ENCODE results near the gene ELOVL7.
"Not testable (repeated sequence)": the region's sequence is repeated elsewhere in the genome, so short reads cannot be mapped to it uniquely, and the experiment has no call there.

ELOVL7 gene

DNA sequence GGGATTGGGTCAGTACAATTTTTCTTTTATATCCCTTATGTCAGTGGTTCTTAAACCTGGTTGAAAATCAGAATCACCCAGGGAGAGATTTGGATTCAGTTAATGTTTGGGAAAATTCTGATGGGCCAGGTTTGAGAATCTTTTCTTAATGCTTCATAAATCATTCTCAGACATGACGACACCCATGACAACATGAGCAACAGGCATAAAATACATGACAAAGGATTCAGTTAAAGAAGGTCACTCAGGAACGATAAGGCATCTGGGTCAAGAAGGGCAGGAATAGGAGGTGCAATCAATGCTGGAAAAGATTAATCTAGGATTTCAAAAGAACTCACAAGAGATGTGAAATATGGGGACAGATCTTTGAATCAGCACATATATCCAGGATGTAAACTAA is 41.8 kb downstream of the ELOVL7 start:
- Mint-ChIP-seq H3K4me3 (no peak overlapping the region), H3K36me3 (ENCODE audit: insufficient read depth) (no peaks in the 10 kb centered on the region), H3K27me3 (peaks cover 7 to 22% of the 10 kb centered on the region in 2 donors), H3K27ac (no peak overlapping the region), H3K9me3 (peaks cover 0 to 3% of the 10 kb centered on the region in 2 donors), H3K4me1 (ENCODE audit: low read depth in 2 of 2) (no peaks in the 10 kb centered on the region)
- no peak for DNase-seq
- no peak for ATAC-seq (replicated peaks)

- Mint-ChIP-seq H3K27me3 (peaks cover 12 to 23% of the 10 kb centered on the region in 2 donors), H3K9me3 (no peaks in the 10 kb centered on the region), H3K36me3 (ENCODE audit: insufficient read depth) (no peaks in the 10 kb centered on the region), H3K4me1 (ENCODE audit: low read depth in 2 of 2) (no peaks in the 10 kb centered on the region), H3K4me3 (no peak overlapping the region), H3K27ac (no peak overlapping the region)
- DNase-seq (no peak), ATAC-seq (replicated peaks) (no peak)
These were observed 46.5 kb downstream of the ELOVL7 start for GRCh38 chr5:60797482-60798153.

- not testable (repeated sequence) for ATAC-seq (replicated peaks); H3K4me3 Mint-ChIP-seq; H3K9me3 Mint-ChIP-seq; H3K36me3 Mint-ChIP-seq (ENCODE audit: insufficient read depth); H3K4me1 Mint-ChIP-seq (ENCODE audit: low read depth in 2 of 2); DNase-seq; H3K27ac Mint-ChIP-seq
- peaks cover 18 to 42% of the 10 kb centered on the region in 2 donors for H3K27me3 Mint-ChIP-seq
These were observed 48.6 kb downstream of the ELOVL7 start for GRCh38 chr5:60795424-60795950.

- Mint-ChIP-seq H3K27ac (no peak overlapping the region), H3K4me1 (ENCODE audit: low read depth in 2 of 2) (no peaks in the 10 kb centered on the region), H3K27me3 (peaks cover 18 to 42% of the 10 kb centered on the region in 2 donors), H3K36me3 (ENCODE audit: insufficient read depth) (no peaks in the 10 kb centered on the region), H3K4me3 (no peak overlapping the region), H3K9me3 (no peaks in the 10 kb centered on the region)
- DNase-seq (no peak), ATAC-seq (replicated peaks) (no peak)
These were observed 49.4 kb downstream of the ELOVL7 start for GRCh38 chr5:60794691-60795090.

GRCh38 chr5:60792438-60792837 is 51.6 kb downstream of the ELOVL7 start:
- Mint-ChIP-seq H3K9me3 (no peaks in the 10 kb centered on the region), H3K36me3 (ENCODE audit: insufficient read depth) (no peaks in the 10 kb centered on the region), H3K4me1 (ENCODE audit: low read depth in 2 of 2) (no peaks in the 10 kb centered on the region), H3K27ac (no peak overlapping the region), H3K4me3 (no peak overlapping the region), H3K27me3 (peaks cover 18 to 34% of the 10 kb centered on the region in 2 donors)
- ATAC-seq (replicated peaks) (no peak), DNase-seq (no peak)

GRCh38 chr5:60789551-60789950 is 54.5 kb downstream of the ELOVL7 start:
- peaks cover 13 to 37% of the 10 kb centered on the region in 2 donors for H3K27me3 Mint-ChIP-seq
- H3K27ac Mint-ChIP-seq, result no peak overlapping the region
- DNase-seq (no peak), ATAC-seq (replicated peaks) (no peak)
- no peak overlapping the region for H3K4me3 Mint-ChIP-seq
- no peaks in the 10 kb centered on the region for H3K36me3 Mint-ChIP-seq (ENCODE audit: insufficient read depth)
- H3K9me3 Mint-ChIP-seq, result no peaks in the 10 kb centered on the region
- H3K4me1 Mint-ChIP-seq (ENCODE audit: low read depth in 2 of 2), result no peaks in the 10 kb centered on the region

- no peak overlapping the region for H3K27ac Mint-ChIP-seq
- ATAC-seq (replicated peaks) (no peak), DNase-seq (no peak)
- H3K4me3 Mint-ChIP-seq, result no peak overlapping the region
- H3K4me1 Mint-ChIP-seq (ENCODE audit: low read depth in 2 of 2), result no peaks in the 10 kb centered on the region
- no peaks in the 10 kb centered on the region for H3K36me3 Mint-ChIP-seq (ENCODE audit: insufficient read depth)
- H3K27me3 Mint-ChIP-seq, result peaks cover 12 to 37% of the 10 kb centered on the region in 2 donors
- no peaks in the 10 kb centered on the region for H3K9me3 Mint-ChIP-seq
These were observed 55.1 kb downstream of the ELOVL7 start for GRCh38 chr5:60788863-60789513.

DNA sequence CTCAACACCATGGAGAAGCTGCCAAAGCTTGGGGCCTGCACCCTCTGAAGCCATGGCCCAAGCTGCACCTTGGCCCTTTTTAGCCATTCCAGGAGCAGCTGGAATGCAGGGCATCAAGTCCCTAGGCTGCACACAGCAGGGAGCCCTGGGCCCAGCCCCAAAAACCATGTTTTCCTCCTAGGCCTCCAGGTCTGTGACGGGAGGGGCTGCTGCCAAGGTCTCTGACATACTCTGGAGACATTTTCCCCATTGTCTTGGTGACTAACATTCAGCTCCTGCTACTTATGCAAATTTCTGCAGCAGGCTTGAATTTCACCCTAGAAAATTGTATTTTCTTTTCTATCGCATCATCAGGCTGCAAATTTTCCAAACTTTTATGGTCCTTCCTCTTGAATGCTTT is 64.6 kb downstream of the ELOVL7 start:
- H3K36me3 Mint-ChIP-seq (ENCODE audit: insufficient read depth), result no peaks in the 10 kb centered on the region
- no peak for ATAC-seq (replicated peaks)
- H3K27ac Mint-ChIP-seq, result no peak overlapping the region
- no peak overlapping the region for H3K4me3 Mint-ChIP-seq
- no peaks in the 10 kb centered on the region for H3K4me1 Mint-ChIP-seq (ENCODE audit: low read depth in 2 of 2)
- H3K9me3 Mint-ChIP-seq, result peaks cover 0 to 2% of the 10 kb centered on the region in 2 donors
- DNase-seq, result no peak
- peaks cover 0 to 16% of the 10 kb centered on the region in 2 donors for H3K27me3 Mint-ChIP-seq

DNA sequence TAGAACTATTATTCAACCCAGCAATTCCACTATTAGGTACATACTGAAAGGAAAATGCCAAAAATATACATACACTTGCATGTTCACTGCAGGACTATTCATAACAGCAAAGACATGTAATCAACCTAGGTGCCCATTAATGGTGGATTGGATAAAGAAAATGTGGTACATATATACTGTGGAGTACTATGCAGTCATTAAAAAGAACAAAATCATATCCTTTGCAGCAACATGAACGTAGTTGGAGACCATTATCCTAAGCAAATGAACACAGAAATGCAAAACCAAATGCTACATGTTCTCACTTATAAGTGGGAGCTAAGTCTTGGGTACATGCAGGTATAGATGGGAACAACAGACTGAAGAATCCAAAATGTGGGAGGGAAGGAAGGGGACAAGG is 67.7 kb downstream of the ELOVL7 start:
- DNase-seq (no peak), ATAC-seq (replicated peaks) (no peak)
- Mint-ChIP-seq H3K4me1 (ENCODE audit: low read depth in 2 of 2) (no peaks in the 10 kb centered on the region), H3K36me3 (ENCODE audit: insufficient read depth) (no peaks in the 10 kb centered on the region), H3K27me3 (peaks cover 9 to 16% of the 10 kb centered on the region in 2 donors), H3K9me3 (peaks cover 0 to 2% of the 10 kb centered on the region in 2 donors), H3K27ac (no peak overlapping the region), H3K4me3 (no peak overlapping the region)

- no peak for DNase-seq
- no peak for ATAC-seq (replicated peaks)
- Mint-ChIP-seq H3K4me3 (no peak overlapping the region), H3K27me3 (peaks cover 0 to 18% of the 10 kb centered on the region in 2 donors), H3K36me3 (ENCODE audit: insufficient read depth) (no peaks in the 10 kb centered on the region), H3K27ac (no peak overlapping the region), H3K4me1 (ENCODE audit: low read depth in 2 of 2) (no peaks in the 10 kb centered on the region), H3K9me3 (no peaks in the 10 kb centered on the region)
These were observed 78.9 kb downstream of the ELOVL7 start for GRCh38 chr5:60765019-60765709.

- ATAC-seq (replicated peaks) (no peak), DNase-seq (no peak)
- Mint-ChIP-seq H3K36me3 (ENCODE audit: insufficient read depth) (no peaks in the 10 kb centered on the region), H3K27me3 (peaks cover 0 to 18% of the 10 kb centered on the region in 2 donors), H3K9me3 (no peaks in the 10 kb centered on the region), H3K27ac (no peak overlapping the region), H3K4me1 (ENCODE audit: low read depth in 2 of 2) (no peaks in the 10 kb centered on the region), H3K4me3 (no peak overlapping the region)
These were observed 81.0 kb downstream of the ELOVL7 start for GRCh38 chr5:60763061-60763460.

GRCh38 chr5:60754495-60754894 is 89.6 kb downstream of the ELOVL7 start:
- no peak overlapping the region for H3K27ac Mint-ChIP-seq
- ATAC-seq (replicated peaks) (no peak), DNase-seq (no peak)
- no peaks in the 10 kb centered on the region for H3K9me3 Mint-ChIP-seq
- H3K4me3 Mint-ChIP-seq, result no peak overlapping the region
- H3K4me1 Mint-ChIP-seq (ENCODE audit: low read depth in 2 of 2), result no peaks in the 10 kb centered on the region
- H3K27me3 Mint-ChIP-seq, result peaks cover 0 to 11% of the 10 kb centered on the region in 2 donors
- H3K36me3 Mint-ChIP-seq (ENCODE audit: insufficient read depth), result no peaks in the 10 kb centered on the region

GRCh38 chr5:60744682-60745081 is 99.4 kb downstream of the ELOVL7 start:
- Mint-ChIP-seq H3K27ac (no peak overlapping the region), H3K4me1 (ENCODE audit: low read depth in 2 of 2) (no peaks in the 10 kb centered on the region), H3K9me3 (peaks cover 5 to 11% of the 10 kb centered on the region in 2 donors), H3K4me3 (no peak overlapping the region), H3K27me3 (peaks cover 10 to 16% of the 10 kb centered on the region in 2 donors), H3K36me3 (ENCODE audit: insufficient read depth) (no peaks in the 10 kb centered on the region)
- DNase-seq, result no peak
- ATAC-seq (replicated peaks), result no peak

All from effector memory CD8-positive, alpha-beta T cell (primary cell).